Measurements from ENCODE around the gene ROS1.
A peak's percentile ranks its signal among the peaks of the same experiment; 100 is the strongest.

GRCh38 chr6:117346142-117346930 is 79.4 kb downstream of the ROS1 start:
- TF ChIP-seq CTCF (IDR thresholded peaks at IDR 0.05; ENCODE audit: low read length) = peak; percentile 55
- TF ChIP-seq EZH2 (IDR thresholded peaks at IDR 0.05; ENCODE audit: borderline replicate concordance, low read length) = no peak

All from OCI-LY1 (cell line).